CD14-positive monocyte (primary cell): ENCODE results near the gene ZNF558. TPM values are rescaled to one million over a fixed set of nuclear protein-coding genes. Genes with fewer than 3 reads are reported as not detected.

Source experiments
- DNase-seq, 3 donors: peaks; one replicate each; pipeline ENCODE4 v3.0.0-alpha.2; 2011 to 2022
- H2AFZ ChIP-seq: 2 replicates; pipeline ENCODE4 v1.6.0; 2012; ENCODE audit warnings: mild to moderate bottlenecking, low read depth, low read length, inconsistent platforms; ENCODE audit not compliant: insufficient read depth, poor library complexity, severe bottlenecking
- H3K27ac ChIP-seq, 2 donors: 1 replicate in 1 of 2; 2 replicates in 1 of 2; pipeline ENCODE4 v1.5.1; 2012 to 2013; ENCODE audit warnings: low read length in 2 of 2, control low read depth in 1 of 2, inconsistent platforms in 1 of 2, low read depth in 1 of 2, mild to moderate bottlenecking in 1 of 2
- H3K27me3 ChIP-seq, 2 donors: one replicate each; pipeline versions ENCODE4 v1.6.0 to v1.6.1; 2011 to 2013; ENCODE audit warnings: low read length in 2 of 2; ENCODE audit not compliant: control insufficient read depth in 2 of 2, insufficient read depth in 2 of 2
- H3K36me3 ChIP-seq, 2 donors: replicated peaks in 1 of 2; 1 replicate in 1 of 2; 2 replicates in 1 of 2; pipeline versions ENCODE4 v1.5.1 to v1.6.1; 2012 to 2013; ENCODE audit warnings: low read length in 2 of 2, control low read depth in 1 of 2, inconsistent platforms in 1 of 2, mild to moderate bottlenecking in 1 of 2; ENCODE audit not compliant: insufficient read depth in 2 of 2, control insufficient read depth in 1 of 2
- H3K4me1 ChIP-seq, 2 donors: 1 replicate in 1 of 2; 2 replicates in 1 of 2; pipeline versions ENCODE4 v1.5.1 to v1.6.1; 2012 to 2013; ENCODE audit warnings: low read length in 2 of 2, control low read depth in 1 of 2, inconsistent platforms in 1 of 2, mild to moderate bottlenecking in 1 of 2, moderate library complexity in 1 of 2; ENCODE audit not compliant: insufficient read depth in 2 of 2, control insufficient read depth in 1 of 2
- H3K4me2 ChIP-seq: replicated peaks from 2 replicates; pipeline ENCODE3; 2012; ENCODE audit warnings: low read length, moderate library complexity, mild to moderate bottlenecking; ENCODE audit not compliant: poor library complexity, severe bottlenecking; ENCODE audit errors: extremely low read depth
- H3K4me3 ChIP-seq, 3 experiments: fragments of 200-600 bp in 1 of 3; sonication (generic) in 1 of 3; replicated peaks in 1 of 3; 1 replicate in 2 of 3; 2 replicates in 1 of 3; pipeline ENCODE4 v1.5.1; 2011 to 2013; ENCODE audit warnings: low read length in 3 of 3, mild to moderate bottlenecking in 3 of 3, control low read depth in 2 of 3, low read depth in 2 of 3, inconsistent platforms in 1 of 3, moderate library complexity in 1 of 3
- H3K79me2 ChIP-seq: 2 replicates; pipeline ENCODE4 v1.6.0; 2012; ENCODE audit warnings: mild to moderate bottlenecking, control low read depth, inconsistent platforms, low read length, moderate library complexity; ENCODE audit not compliant: insufficient read depth
- H3K9ac ChIP-seq: 2 replicates; pipeline ENCODE4 v1.6.0; 2017; ENCODE audit warnings: low read length, mild to moderate bottlenecking; ENCODE audit not compliant: insufficient read depth, poor library complexity, severe bottlenecking
- H3K9me3 ChIP-seq, 2 donors: replicated peaks in 1 of 2; 1 replicate in 1 of 2; 2 replicates in 1 of 2; pipeline versions ENCODE4 v1.5.1 to v1.6.1; 2012 to 2013; ENCODE audit warnings: low read length in 2 of 2, control low read depth in 1 of 2; ENCODE audit not compliant: control insufficient read depth in 1 of 2, insufficient read depth in 1 of 2
- H4K20me1 ChIP-seq: 2 replicates; pipeline ENCODE4 v1.6.0; 2012; ENCODE audit warnings: mild to moderate bottlenecking, low read length, control low read depth, moderate library complexity; ENCODE audit not compliant: insufficient read depth
- H3K27ac Mint-ChIP-seq, 7 donors: one replicate each; pipeline ENCODE4 v1.8.0; 2020; ENCODE audit warnings: mild to moderate bottlenecking in 7 of 7, mixed read lengths in 7 of 7, moderate library complexity in 6 of 7, inconsistent platforms in 2 of 7
- H3K27me3 Mint-ChIP-seq, 3 donors: one replicate each; pipeline ENCODE4 v1.8.0; 2021 to 2022; ENCODE audit warnings: low read depth in 3 of 3, mild to moderate bottlenecking in 3 of 3, mixed read lengths in 3 of 3, moderate library complexity in 3 of 3, inconsistent platforms in 1 of 3
- H3K36me3 Mint-ChIP-seq, 2 donors: one replicate each; pipeline ENCODE4 v1.8.0; 2020; ENCODE audit warnings: mixed read lengths in 2 of 2, inconsistent platforms in 1 of 2, mild to moderate bottlenecking in 1 of 2
- H3K4me1 Mint-ChIP-seq: one replicate; pipeline ENCODE4 v1.8.0; 2020; ENCODE audit warnings: mild to moderate bottlenecking, mixed read lengths
- H3K4me3 Mint-ChIP-seq, 2 donors: one replicate each; pipeline ENCODE4 v1.8.0; 2020; ENCODE audit warnings: mild to moderate bottlenecking in 2 of 2, mixed read lengths in 2 of 2, moderate library complexity in 1 of 2
- H3K9me3 Mint-ChIP-seq, 7 donors: one replicate each; pipeline ENCODE4 v1.8.0; 2020 to 2022; ENCODE audit warnings: mixed read lengths in 7 of 7, mild to moderate bottlenecking in 6 of 7, moderate library complexity in 6 of 7, inconsistent platforms in 2 of 7
- WGBS: methylation state at CpG from one replicate; pipeline ENCODE4 v1.1.5; 2013; ENCODE audit warnings: missing lambda C conversion rate; ENCODE audit not compliant: insufficient coverage; 5-methylcytosine and 5-hydroxymethylcytosine counted together
- intact Hi-C, 2 donors: fragments of 100-400 bp; cut with micrococcal nuclease; formaldehyde crosslinking; loops; one replicate each; pipeline versions ENCODE4 v1.15.0 to v1.15.1; 2023
- polyA plus RNA-seq, 3 donors: library from polyadenylated mRNA; depleted of rRNA in 1 of 3; unstranded in 2 of 3; stranded (reverse) in 1 of 3; fragments of 300-500 nt in 2 of 3; fragments of >200 nt in 1 of 3; fragmentation: Illumina TruSeq in 2 of 3; gene quantifications; 1 replicate in 2 of 3; 2 replicates in 1 of 3; pipeline ENCODE4 v1.2.3, GENCODE V29; 2012 to 2021
- TF ChIP-seq, protein P1 (sequence below): fragments of 200-600 bp; IDR thresholded peaks from one replicate; pipeline ENCODE4 v1.8.0; 2022; ENCODE audit warnings: antibody characterized with exemption, mild to moderate bottlenecking

ZNF558 gene
- polyA plus RNA-seq, 3 donors: 3.7 to 22.1 (median 5.6) TPM

DNA sequence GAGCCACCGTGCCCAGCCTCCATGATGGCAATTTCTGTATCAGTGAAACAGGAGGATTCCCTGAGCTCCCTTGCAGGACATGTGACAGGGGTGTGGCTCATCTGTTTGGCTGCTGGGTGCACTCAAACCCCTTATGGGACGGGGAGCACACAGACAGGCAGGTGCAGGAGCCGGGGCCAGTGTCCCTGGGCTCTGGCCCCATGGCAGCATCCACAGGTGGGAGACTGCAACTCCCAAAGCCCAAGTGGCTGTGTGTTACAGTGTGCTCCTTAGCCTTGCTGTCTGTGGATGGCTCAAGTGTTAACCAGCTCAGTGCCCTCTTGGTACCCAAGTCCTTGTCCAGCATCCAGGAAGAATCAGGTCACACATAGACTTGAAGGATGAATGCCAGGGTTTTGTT is 14.7 kb upstream of the ZNF558 start:
- Histone ChIP-seq H3K27me3 (no peaks in the 10 kb centered on the region), H3K36me3 (no peaks in the 10 kb centered on the region), H3K4me3 (no peak overlapping the region), H3K4me1 (no peaks in the 10 kb centered on the region), H2AFZ (no peak overlapping the region), H3K4me2 (no peak overlapping the region), H3K9ac (no peak overlapping the region), H3K27ac (no peak overlapping the region), H3K9me3 (peaks cover 15 to 33% of the 10 kb centered on the region in 2 donors), H3K79me2 (no peaks in the 10 kb centered on the region), H4K20me1 (no peaks in the 10 kb centered on the region)
- Mint-ChIP-seq H3K27ac (no peak overlapping the region), H3K27me3 (peaks cover 3 to 9% (median 5%) of the 10 kb centered on the region in 3 donors), H3K4me1 (peaks cover 2% of the 10 kb centered on the region), H3K36me3 (no peaks in the 10 kb centered on the region), H3K4me3 (no peak overlapping the region), H3K9me3 (peaks cover 16 to 43% (median 37%) of the 10 kb centered on the region in 7 donors)
- 100% methylated on average over 3 of the region's 3 CpGs for WGBS
- TF ChIP-seq, protein P1, sequence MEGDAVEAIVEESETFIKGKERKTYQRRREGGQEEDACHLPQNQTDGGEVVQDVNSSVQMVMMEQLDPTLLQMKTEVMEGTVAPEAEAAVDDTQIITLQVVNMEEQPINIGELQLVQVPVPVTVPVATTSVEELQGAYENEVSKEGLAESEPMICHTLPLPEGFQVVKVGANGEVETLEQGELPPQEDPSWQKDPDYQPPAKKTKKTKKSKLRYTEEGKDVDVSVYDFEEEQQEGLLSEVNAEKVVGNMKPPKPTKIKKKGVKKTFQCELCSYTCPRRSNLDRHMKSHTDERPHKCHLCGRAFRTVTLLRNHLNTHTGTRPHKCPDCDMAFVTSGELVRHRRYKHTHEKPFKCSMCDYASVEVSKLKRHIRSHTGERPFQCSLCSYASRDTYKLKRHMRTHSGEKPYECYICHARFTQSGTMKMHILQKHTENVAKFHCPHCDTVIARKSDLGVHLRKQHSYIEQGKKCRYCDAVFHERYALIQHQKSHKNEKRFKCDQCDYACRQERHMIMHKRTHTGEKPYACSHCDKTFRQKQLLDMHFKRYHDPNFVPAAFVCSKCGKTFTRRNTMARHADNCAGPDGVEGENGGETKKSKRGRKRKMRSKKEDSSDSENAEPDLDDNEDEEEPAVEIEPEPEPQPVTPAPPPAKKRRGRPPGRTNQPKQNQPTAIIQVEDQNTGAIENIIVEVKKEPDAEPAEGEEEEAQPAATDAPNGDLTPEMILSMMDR: no peak
- no peak for DNase-seq
- intact Hi-C loops: no loop called here

DNA sequence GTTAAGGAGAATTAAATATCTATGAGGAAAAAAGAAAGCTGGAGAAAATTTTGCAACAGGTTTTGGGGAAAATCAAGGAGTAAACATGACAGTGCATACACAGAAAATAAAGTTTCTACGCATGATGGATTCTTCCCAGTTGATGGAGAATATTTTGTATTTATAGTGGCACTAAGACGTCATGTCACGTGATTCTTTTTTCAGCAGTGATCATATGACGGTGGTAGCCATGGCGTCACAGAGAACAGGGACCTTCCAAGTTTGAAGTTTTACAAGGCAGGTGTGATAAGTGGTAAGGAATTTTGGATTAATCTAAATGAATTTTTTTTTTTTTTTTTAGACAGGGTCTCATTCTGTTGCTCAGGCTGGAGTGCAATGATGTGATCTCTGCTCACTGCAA is 8.6 kb upstream of the ZNF558 start:
- peaks cover 5 to 15% (median 8%) of the 10 kb centered on the region in 3 donors for H3K27me3 Mint-ChIP-seq
- H3K27ac Mint-ChIP-seq: no peak overlapping the region

More for the DNA sequence above, 8.6 kb upstream of the ZNF558 start:
- H3K27ac ChIP-seq: no peak overlapping the region
- H3K36me3 Mint-ChIP-seq: no peaks in the 10 kb centered on the region
- no peak overlapping the region for H3K4me3 ChIP-seq
- 96% methylated on average over 3 of the region's 5 CpGs for WGBS
- H2AFZ ChIP-seq: no peak overlapping the region
- H3K4me2 ChIP-seq: no peak overlapping the region
- no peaks in the 10 kb centered on the region for H4K20me1 ChIP-seq
- H3K27me3 ChIP-seq: no peaks in the 10 kb centered on the region
- H3K9me3 ChIP-seq: no peaks in the 10 kb centered on the region
- no peaks in the 10 kb centered on the region for H3K36me3 ChIP-seq
- no peak for DNase-seq
- H3K9me3 Mint-ChIP-seq: peaks cover 0 to 13% (median 6%) of the 10 kb centered on the region in 7 donors
- H3K79me2 ChIP-seq: no peaks in the 10 kb centered on the region
- no peak overlapping the region for H3K4me3 Mint-ChIP-seq
- H3K4me1 ChIP-seq: no peaks in the 10 kb centered on the region
- H3K9ac ChIP-seq: no peak overlapping the region
- intact Hi-C loops: no loop called here
- peaks cover 2% of the 10 kb centered on the region for H3K4me1 Mint-ChIP-seq
- TF ChIP-seq, protein P1: no peak
